GM18502 (cell line): Measurements from ENCODE around the gene MCRIP1.

Experiments
- ATAC-seq: cut with Tn5 transposase; IDR thresholded peaks from one replicate; pipeline ENCODE4 v1.9.1; 2021; ENCODE audit warnings: mild to moderate bottlenecking; ENCODE audit not compliant: unreplicated experiment, poor library complexity

Gene MCRIP1

GRCh38 chr17:81863123-81863675 is 30.1 kb upstream of the MCRIP1 start:
- no peak for ATAC-seq

GRCh38 chr17:81860756-81861568 is 27.9 kb upstream of the MCRIP1 start:
- peak; percentile 78 for ATAC-seq

- no peak for ATAC-seq
These were observed 27.0 kb upstream of the MCRIP1 start, which contains the start of gene P4HB for GRCh38 chr17:81859906-81860755. Gene P4HB (minus strand): TSS chr17:81860535. CDS start chr17:81860471, 64 bp downstream.

- no peak for ATAC-seq
These were observed 26.1 kb upstream of the MCRIP1 start for GRCh38 chr17:81858967-81859905.

- ATAC-seq, result no peak
These were observed 25.3 kb upstream of the MCRIP1 start for GRCh38 chr17:81858170-81858966.

GRCh38 chr17:81854974-81855774 is 22.1 kb upstream of the MCRIP1 start:
- no peak for ATAC-seq

GRCh38 chr17:81852237-81852636 is 19.1 kb upstream of the MCRIP1 start:
- ATAC-seq, result no peak

- ATAC-seq, result no peak
These were observed 18.3 kb upstream of the MCRIP1 start for GRCh38 chr17:81851423-81851822.

GRCh38 chr17:81849457-81849856 is 16.4 kb upstream of the MCRIP1 start:
- ATAC-seq, result no peak

- ATAC-seq, result no peak
These were observed 13.9 kb upstream of the MCRIP1 start for GRCh38 chr17:81846743-81847689.

- ATAC-seq, result no peak
These were observed 13.0 kb upstream of the MCRIP1 start for GRCh38 chr17:81845881-81846742.

GRCh38 chr17:81845361-81845760 is 12.3 kb upstream of the MCRIP1 start:
- ATAC-seq, result no peak

- ATAC-seq, result no peak
These were observed 11.8 kb upstream of the MCRIP1 start for GRCh38 chr17:81844887-81845286.

- ATAC-seq, result no peak
These were observed 11.3 kb upstream of the MCRIP1 start for GRCh38 chr17:81844327-81844851.

GRCh38 chr17:81843713-81844326 is 10.7 kb upstream of the MCRIP1 start:
- ATAC-seq, result no peak
